NCI-H82 (cell line): ENCODE measurements around the gene SAMD4A.
"Not testable (repeated sequence)": the region's sequence is repeated elsewhere in the genome, so short reads cannot be mapped to it uniquely, and the experiment has no call there.

Source experiments
- DNase-seq: peaks from one replicate; lab custom pipeline; 2025; lab: John Stamatoyannopoulos, UW

The SAMD4A gene

DNA sequence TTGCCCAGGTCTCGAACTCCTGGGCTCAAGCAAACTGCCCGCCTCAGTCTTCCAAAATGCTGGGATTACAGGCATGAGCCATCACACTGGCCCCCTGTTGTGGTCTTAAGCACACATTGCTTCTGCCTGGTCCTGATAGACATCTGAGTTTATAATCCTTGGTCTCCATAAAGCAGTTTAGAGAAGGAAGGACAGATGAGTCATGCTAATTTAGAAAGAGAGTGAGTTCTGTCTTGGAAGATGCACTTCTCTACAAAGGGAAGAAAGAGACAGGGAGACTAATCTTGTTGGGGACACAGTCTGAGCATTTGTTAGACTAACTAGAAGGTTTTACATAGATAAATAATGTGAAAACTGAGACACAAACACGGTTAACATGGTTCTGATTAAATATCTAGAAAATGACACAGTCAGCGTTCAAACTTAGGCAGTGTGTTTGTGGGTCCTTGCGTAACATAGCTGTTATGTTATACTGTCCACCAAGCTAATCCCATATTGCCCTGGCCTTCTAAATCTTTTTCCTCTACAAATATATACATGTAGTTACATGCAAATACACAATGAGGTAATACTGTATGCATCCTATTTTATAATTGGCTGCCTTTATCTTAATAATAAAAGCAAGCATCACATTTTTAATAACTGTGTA lies 31.0 kb downstream of the SAMD4A start:
- no peak for DNase-seq

DNA sequence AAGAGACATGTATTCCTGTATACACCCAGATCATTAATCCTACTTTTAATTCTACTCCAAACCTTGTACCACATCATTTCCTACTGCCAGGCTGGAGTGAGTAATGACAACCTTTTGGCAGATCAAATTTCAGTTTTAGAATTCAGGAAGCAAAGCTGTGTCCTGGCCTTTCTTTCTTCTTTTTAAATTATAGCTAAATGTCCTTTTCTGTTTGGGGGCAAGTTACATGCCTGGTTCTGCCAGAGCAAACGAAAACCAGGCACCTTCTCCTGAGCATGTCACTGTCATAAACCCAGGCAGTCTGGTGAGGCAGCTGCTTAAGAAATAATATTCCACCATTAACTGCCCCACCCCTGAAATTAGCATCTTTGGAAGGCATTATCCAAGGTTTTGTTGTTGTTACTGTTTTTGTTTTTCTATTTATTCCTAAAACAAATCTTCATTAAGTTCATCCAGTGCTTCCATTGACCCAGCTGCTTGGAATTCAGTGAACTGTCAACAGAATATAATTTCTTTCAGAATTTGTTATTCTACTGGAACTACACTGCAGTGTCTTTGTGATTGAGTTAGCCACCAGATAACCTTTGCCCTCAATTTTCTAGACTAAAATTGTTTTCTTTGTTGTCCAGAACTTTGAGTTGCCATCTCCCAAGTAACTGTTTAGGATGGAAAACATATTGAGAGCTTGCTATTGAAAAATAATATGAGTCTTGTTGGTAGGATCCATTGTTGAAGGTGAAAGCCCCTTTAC lies 33.2 kb downstream of the SAMD4A start:
- no peak for DNase-seq

DNA sequence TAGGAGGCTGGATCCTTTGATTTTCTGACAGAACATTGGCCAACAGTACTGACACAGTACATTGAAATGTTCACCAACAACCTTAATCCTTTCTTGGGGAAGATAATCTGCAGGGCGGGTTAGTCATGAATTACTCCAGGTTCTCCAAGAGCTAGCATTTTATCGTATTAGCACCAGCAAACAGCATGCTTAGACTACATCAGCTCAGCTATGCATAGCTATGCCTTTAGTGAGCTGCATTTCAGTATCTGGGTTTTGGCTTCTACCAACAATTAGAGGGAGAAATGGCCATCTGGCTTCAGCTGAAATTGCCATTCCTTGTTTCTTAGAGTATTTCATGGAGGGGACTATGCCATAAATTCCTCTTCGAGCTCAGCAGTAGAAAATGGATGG lies 33.8 kb downstream of the SAMD4A start:
- DNase-seq: peak; percentile 22

DNA sequence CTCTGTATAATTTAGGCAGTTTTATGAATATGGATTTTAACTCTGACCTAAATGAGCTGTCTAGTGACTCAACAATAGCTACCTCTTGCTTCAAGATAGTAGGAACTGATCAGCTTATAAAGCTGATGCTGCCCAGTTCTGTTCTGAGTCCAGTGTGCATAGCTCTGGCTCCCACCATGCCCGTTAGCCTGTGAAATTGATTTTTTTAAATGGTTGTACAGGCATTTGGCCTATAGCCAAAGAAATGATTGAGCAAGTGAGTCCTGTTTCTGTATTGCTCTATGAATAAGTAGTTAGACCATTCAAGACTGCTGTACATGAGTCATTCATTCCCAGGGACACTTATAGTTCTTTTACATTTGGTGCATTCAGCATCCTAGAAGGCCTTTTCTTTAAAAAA lies 36.4 kb downstream of the SAMD4A start:
- no peak for DNase-seq

DNA sequence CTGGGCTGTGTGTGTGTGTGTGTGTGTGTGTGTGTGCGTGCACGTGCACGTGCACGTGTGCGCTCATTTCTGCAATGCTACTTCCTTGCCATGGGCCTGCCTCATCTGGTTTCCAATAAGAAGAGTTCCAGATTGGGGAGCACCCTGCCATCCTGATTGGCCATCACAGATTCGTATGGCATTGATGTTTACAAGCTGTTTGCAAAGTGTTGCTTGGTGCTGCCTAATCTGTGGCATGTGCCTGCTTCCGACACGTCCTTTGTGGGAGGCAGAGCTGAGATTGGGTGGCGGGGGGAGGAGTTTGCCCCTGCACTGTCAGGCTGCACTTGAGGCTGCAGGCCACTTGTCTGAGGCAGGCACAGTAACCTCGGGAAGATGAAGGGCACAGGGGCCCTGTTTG lies 39.2 kb downstream of the SAMD4A start:
- no peak for DNase-seq

DNA sequence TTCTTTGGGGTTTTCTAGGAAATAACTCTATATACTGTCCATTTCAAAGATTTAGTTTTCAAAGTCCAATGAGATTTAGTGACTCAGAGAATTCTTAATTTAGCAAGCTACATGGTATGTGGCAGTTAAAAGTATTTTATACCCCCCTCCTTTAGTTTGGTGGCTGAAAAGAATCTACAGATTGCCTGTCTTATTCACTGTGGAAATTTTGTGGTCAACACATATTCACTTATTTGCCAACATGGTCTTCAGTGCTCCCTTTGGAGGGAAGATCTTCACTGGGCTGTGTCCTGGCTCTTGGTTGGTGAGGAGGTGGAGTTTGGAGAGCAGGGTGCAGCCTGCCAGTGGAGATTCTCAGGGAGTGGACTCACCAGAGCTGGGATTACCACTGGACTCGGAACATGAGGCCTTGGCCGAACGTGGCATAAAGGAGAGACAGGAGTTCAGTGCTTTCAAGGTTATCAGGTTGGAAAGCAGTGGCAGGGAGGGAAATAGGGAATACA lies 39.8 kb downstream of the SAMD4A start:
- DNase-seq: no peak

DNA sequence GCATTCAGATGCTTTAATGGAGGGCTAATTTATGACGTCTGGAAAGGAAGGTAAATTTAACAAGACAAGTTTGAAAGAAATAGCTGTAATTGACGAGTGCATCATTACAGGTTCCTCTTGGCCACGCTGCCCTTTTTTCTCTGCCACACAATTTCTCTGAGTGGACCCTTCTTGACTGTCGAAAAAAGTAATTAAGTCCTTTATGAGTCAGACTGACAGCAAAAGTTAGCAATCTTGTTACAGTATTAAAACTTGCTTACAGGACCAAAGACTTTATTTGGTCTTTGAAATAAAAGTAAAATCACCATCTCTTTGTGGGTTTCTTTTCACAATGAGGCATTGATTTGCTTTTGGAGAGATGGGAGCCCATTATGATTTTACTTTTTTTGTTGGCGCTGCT lies 42.6 kb downstream of the SAMD4A start:
- no peak for DNase-seq

DNA sequence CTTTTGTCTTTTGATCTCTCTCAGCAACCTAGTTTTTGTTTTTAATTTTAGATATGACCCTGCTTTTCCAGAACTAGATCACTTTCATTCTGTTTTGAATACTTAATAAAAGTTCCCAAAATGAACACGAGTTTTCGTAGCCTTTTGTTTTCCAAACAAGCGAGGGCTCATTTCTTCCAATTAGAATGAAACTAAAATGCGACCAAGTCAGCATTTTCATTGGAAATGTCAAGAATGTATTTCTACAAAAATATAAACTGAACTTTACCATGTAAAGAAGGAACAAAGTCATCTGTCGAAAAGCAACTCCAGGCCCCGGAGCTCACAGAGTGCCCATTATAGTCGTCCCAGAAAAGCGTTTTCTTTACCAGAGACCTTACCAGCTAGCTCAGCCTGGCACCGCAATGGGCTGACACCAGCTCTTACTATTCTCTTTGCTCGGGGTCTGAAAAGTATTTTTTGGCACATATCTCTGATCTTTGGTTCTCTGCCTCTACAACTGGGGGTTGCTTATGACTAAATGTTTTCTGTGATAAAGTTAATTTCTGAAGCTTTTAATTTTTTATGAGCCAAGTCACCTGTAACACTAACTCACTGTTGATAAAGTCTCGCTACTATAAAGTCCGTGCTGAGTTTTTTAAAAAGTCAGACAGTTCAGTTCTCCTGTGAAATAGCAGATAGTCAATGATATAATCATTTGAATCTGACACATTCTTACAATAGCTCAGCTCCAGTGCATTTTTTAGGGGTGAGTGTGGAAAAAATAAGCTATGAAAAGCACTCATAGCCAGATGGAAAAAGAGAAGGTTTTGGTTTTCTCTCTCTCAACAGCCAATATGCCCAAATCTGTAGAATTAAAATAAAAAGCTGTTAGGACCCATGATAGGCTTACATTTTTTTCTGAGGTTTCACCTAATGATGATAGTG lies 43.4 kb downstream of the SAMD4A start:
- DNase-seq: no peak

DNA sequence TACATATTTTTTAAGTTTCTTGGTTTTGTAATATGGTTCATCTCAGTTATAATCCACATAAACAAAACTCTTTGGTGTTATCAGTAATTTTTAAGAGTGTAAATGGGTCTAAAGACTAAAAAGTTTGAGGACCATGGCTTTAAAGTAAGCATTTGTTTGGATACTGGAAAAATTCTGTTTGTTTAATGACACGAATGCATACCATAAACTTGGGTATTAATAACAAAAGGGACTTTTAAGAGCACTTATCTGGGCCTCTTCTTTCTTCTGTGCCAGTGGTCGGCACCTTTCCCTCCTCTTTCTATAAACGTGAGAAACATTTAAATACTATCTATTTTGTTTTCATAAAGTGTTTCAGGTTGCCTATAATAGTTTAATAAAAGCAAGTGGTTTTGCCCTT lies 47.4 kb downstream of the SAMD4A start:
- no peak for DNase-seq

DNA sequence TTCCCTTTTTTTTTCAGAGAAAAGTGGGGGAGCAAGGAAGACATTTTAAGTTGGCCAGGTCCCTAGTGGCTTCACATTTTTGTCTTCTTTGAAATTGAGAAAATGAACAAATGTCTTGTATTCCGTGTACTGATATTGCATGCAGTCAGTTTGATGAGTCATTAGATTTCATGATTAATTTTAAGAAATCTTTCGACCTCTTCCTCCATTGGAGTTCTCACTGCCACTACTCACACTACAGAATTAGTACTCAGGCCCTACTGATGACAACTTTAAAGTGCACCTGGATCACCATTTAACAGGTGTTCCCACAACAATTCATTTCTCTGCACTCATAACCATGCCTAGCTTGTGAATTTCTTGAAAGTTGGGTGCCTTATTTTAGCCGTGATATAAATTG lies 50.5 kb downstream of the SAMD4A start:
- no peak for DNase-seq

DNA sequence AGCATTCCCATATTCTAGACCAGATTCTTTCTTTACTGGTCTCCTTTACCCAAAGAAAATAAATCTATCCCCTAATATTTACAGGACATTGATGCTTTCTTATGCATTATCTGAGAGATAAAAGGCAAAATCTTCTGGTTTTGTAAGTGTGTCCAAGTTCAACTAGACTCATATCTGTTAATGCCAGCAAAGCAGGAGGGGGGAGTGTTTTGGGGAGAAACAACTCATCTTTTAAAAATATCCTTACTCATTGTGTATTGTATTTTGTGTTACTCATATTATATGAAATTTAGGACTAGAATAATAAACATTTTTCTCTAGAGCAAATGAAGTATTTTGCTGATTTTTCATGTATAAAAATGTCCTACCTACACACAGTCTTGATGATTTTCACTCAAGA lies 54.8 kb downstream of the SAMD4A start:
- DNase-seq: no peak

DNA sequence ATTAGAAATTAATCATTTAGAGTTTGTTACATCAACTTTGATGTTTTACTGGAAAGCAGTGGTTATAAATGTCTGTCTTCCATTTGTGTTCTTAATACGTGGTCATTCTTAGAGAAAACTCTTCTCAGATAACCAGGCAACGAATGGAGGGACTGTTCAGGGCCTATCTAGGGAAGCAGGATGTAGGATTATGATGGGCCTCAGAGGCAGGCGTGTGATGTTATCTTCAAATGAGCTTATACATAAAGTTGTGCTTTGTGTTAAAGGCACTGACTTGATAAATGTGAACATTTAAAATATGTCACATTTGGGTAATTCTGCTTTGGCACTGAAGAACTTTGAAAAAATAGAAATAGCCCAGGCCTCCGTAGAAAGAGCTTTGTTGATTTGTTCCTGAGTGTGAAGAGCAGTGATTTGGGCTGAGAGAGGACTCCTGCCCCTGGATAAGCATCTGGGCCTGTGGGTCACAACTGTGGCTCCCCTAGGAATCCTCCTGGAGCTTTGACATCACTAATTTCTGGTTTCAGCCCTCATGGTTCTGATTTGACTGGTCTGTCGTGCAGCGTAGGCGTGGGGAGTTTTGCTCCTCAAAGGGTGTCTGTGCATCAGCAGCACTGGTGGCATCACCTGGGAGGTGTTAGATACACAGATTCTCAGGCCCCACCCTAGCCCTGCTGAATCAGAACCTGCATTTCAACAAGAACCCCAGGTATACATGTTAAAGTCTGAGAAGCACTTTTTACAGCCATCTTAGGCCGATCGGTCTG lies 55.4 kb downstream of the SAMD4A start:
- no peak for DNase-seq

DNA sequence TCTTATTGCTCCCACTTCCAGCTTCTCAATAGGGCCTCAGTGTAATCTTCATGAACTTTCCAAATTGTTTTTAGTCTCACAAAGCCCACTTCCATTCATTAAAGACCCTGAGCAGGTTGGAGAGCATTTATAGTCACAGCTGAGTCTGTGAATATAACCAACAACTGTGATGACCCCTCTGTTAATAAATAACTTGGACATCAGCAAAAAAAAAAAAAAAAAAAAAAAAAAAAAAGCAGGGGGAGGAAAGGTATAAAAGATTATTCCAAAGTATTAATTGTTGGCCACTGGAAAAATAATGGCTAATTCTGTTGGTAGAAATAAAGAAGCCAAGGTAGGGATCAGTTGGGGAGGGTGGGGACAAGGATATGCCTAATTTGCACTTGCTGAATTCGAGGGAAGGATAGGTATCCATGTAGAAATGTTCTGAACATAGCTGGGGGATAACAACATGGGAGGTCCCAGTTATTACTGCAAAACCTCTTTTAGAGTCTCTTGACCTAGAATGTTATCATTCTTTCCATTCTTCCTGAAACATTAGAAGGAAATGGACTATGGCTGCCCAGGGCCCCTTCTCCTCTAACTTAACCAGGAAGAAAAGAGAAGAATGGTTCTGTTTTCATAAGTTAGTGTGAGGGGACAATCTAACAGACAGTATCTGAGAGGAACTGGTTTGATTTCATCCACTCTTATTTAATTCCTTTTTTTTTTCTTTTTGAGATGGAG lies 56.5 kb downstream of the SAMD4A start:
- DNase-seq: no peak

DNA sequence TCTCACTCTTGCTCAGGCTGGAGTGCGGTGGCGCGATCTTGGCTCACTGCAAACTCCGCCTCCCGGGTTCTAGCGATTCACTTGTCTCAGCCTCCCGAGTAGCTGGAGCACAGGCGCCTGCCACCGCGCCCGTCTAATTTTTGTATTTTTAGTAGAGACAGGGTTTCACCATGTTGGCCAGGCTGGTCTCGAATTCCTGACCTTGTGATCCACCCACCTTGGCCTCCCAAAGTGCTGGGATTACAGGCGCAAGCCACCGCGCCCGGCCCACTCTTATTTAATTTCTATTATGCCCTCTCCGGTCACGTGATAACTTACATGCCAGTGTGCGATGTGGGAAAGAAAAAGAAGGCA lies 57.1 kb downstream of the SAMD4A start:
- not testable (repeated sequence) for DNase-seq

DNA sequence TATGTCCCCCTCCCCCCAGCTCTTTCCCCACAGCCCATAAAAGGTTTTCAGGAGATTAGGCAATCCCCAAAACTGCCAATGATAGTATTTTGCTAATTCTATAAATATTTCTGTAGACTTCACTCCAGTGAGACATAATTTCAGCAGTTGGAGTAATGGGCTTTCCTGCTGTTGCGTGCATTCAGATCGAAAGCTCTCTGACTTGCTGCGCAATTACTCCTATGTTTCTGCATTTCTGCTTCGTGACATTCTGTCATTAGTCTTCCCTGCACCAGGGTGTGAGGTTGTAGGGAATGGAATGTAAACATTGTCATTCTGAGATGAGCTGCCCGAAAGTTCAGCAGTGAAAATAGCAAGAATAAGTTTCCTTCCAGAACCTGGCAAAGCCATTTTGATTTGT lies 58.2 kb downstream of the SAMD4A start:
- DNase-seq: no peak

DNA sequence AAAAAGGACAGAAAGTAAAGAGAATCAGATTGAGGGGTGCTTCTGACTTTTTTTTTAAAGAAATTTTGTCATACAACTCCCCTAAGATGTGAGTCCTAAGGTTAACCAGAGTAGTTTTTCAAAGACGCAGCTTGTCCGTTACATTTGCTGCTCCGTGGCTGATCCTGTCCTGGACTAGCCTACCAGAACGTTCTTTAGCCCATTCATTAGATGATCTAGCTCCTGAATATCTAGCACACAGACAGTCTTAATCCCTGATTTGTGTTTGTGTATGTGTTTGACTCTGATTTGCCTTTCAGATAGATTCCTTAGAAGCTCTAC lies 60.3 kb downstream of the SAMD4A start:
- DNase-seq: no peak

DNA sequence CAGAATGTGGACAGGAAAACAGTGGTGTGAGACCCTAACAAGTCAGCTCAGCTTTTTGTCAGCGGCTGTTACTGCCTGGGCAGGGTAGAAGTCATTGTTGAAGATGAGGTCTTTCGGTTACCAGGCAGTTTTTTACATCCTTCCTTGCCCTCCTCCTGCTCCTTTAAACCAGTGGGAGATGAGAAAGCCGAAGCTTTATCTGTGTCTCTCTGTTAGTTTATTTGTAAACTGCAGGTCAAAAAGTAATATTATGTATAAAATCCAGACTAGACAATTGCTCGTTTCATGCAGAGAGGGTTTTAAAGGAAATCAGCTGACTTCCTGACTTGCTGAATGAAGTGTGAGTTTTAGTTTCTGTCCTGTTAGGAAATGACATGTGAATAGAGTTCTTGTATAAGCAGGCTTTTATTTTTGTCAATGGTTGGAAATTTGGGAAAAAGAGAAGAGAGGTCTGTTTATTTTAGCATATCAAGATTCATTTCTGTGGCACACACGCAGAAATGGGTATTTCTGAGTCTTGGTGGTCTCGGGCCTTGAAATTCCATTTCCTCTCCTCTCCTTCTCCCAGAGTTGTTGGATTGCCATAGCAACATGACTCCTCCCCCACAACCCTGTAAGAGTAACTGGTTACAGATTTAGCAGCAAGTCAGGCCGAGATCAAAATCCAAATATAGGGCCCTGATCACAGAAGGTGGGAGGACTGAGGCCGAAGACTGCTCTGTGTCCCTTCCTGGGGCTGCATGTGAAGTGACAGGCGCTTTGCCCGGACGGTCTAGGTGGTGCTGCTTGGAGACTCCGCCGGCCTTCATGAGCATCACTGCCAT lies 60.8 kb downstream of the SAMD4A start:
- no peak for DNase-seq

DNA sequence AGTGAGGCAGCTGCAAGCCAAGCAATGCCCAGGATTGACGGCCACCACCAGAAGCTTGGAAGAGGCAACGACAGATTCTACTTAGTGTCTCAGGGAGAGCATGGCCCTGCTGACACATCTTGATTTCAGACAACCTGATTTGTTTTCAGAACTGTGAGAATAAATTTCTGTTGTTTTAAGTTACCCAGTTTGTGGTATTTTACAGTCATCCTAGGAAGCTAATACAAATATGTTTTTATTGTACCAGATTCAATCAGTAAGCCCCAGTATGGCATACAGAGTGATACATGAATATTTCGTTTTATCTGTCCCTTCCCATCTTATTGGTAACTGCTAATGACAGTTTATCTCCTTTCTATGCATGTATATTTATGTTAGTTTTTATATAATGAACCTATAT lies 62.3 kb downstream of the SAMD4A start:
- no peak for DNase-seq

DNA sequence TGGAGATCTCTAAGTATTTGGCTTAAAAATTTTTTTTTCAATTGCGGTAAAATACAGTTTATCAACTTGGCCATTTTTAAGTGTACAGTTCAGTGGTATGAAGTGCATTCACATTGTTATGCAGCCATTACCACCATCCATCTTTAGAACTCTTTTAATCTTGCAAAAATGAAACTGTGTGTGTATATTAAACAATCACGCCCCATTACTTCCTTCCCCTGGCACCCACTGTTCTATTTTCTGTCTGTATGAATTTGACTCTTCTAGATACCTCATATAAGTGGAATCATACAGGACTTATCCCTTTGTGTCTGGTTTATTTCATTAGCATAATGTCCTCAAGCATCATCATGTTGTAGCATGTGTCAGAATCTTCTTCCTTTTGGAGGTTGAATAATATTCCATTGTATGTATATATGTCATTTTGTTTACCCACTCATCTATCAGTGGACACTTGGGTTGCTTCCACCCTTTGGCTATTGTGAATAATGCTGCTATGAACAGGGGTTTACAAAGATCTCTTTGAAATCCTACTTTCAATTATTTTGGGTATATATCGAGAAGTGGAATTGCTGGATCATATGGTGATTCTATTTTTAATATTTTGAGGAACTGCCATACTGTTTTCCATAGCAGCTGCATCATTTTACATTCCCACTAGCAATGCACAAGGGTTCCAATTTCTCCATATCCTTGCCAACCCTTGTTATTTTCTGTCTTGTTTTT lies 62.9 kb downstream of the SAMD4A start:
- no peak for DNase-seq

DNA sequence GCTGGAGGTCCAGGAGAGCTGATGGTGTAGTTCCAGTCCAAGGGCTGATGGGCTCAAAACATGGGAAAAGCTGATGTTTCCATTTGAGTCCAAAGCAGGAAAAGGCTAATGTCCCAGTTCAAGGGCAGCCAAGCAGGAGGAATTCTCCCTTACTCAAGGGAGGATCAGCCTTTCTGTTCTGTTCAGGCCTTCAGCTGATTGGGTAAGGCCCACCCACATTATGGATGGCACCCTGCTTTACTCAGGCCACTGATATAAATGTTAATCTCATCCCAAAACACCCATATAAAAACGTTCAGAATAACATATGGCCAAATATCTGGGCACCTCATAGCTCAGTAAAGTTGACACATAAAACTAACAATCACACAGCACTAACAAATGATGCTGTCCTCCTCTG lies 64.1 kb downstream of the SAMD4A start:
- no peak for DNase-seq
